GM23338 (cell line): ENCODE results near the gene ANO1. TPM values are rescaled to one million over a fixed set of nuclear protein-coding genes. Genes with fewer than 3 reads are reported as not detected.
A peak's percentile ranks its signal among the peaks of the same experiment; 100 is the strongest.
"Not testable (repeated sequence)": the region's sequence is repeated elsewhere in the genome, so short reads cannot be mapped to it uniquely, and the experiment has no call there.

Experiments
- ATAC-seq: fragments of 200-7000 bp; cut with Tn5 transposase; 3 replicates; pipeline ENCODE4 v1.9.1; 2020
- DNase-seq: peaks from one replicate; pipeline ENCODE4 v3.0.0-alpha.2; 2015; ENCODE audit warnings: low spot score
- H2AFZ ChIP-seq: fragments of 200-600 bp; sonication (generic); 2 replicates; pipeline ENCODE4 v1.8.0; 2016; ENCODE audit warnings: antibody characterized with exemption, mild to moderate bottlenecking, moderate library complexity
- H3F3A ChIP-seq: fragments of 200-600 bp; sonication (generic); replicated peaks from 2 replicates; pipeline ENCODE4 v1.8.0; 2017; ENCODE audit warnings: antibody characterized with exemption, mixed run types, low read depth
- H3K27ac ChIP-seq: fragments of 200-600 bp; sonication (generic); 2 replicates; pipeline ENCODE4 v1.6.1; 2016; ENCODE audit warnings: low read depth
- H3K27me3 ChIP-seq: fragments of 200-600 bp; sonication (generic); 2 replicates; pipeline ENCODE4 v1.8.0; 2016; ENCODE audit warnings: mild to moderate bottlenecking, mixed run types, moderate library complexity; ENCODE audit not compliant: insufficient read depth
- H3K36me3 ChIP-seq: fragments of 200-600 bp; sonication (generic); 2 replicates; pipeline ENCODE4 v1.8.0; 2016; ENCODE audit warnings: mild to moderate bottlenecking; ENCODE audit not compliant: insufficient read depth
- H3K4me1 ChIP-seq: fragments of 200-600 bp; sonication (generic); 2 replicates; pipeline ENCODE4 v1.8.0; 2016; ENCODE audit warnings: mild to moderate bottlenecking, moderate library complexity; ENCODE audit not compliant: insufficient read depth
- H3K4me2 ChIP-seq: fragments of 200-600 bp; sonication (generic); 2 replicates; pipeline ENCODE4 v1.7.1; 2017; ENCODE audit warnings: mixed run types
- H3K4me3 ChIP-seq: fragments of 200-600 bp; sonication (generic); 2 replicates; pipeline ENCODE4 v1.6.1; 2016; ENCODE audit warnings: mixed run types
- H3K79me2 ChIP-seq: fragments of 200-600 bp; sonication (generic); replicated peaks from 2 replicates; pipeline ENCODE4 v1.8.0; 2017; ENCODE audit warnings: mild to moderate bottlenecking; ENCODE audit not compliant: insufficient read depth
- H3K9me2 ChIP-seq: fragments of 200-600 bp; sonication (generic); 2 replicates; pipeline ENCODE4 v1.8.0; 2017; ENCODE audit not compliant: insufficient read depth
- H4K20me1 ChIP-seq: fragments of 200-600 bp; sonication (generic); replicated peaks from 2 replicates; pipeline ENCODE4 v1.8.0; 2017; ENCODE audit warnings: mild to moderate bottlenecking; ENCODE audit not compliant: insufficient read depth
- H3K27ac Mint-ChIP-seq: 2 replicates; pipeline ENCODE4 v1.8.0; 2020; ENCODE audit warnings: inconsistent platforms, mild to moderate bottlenecking, moderate library complexity, mixed read lengths
- H3K27me3 Mint-ChIP-seq: 3 replicates; pipeline ENCODE4 v1.8.0; 2022; ENCODE audit warnings: low read depth, mild to moderate bottlenecking, moderate library complexity, mixed read lengths, inconsistent platforms; ENCODE audit not compliant: insufficient read depth, poor library complexity
- H3K36me3 Mint-ChIP-seq: 3 replicates; pipeline ENCODE4 v1.8.0; 2021; ENCODE audit warnings: low read depth, mild to moderate bottlenecking, inconsistent platforms, moderate library complexity, mixed read lengths
- H3K4me1 Mint-ChIP-seq: 3 replicates; pipeline ENCODE4 v1.8.0; 2020; ENCODE audit warnings: mild to moderate bottlenecking, inconsistent platforms, mixed read lengths
- H3K4me3 Mint-ChIP-seq: 3 replicates; pipeline ENCODE4 v1.8.0; 2021; ENCODE audit warnings: moderate library complexity, mild to moderate bottlenecking, inconsistent platforms, mixed read lengths
- H3K9me3 Mint-ChIP-seq: 3 replicates; pipeline ENCODE4 v1.8.0; 2020; ENCODE audit warnings: moderate library complexity, mild to moderate bottlenecking, inconsistent platforms, mixed read lengths
- CREB1 ChIP-seq: fragments of 250-450 bp; sonication (Bioruptor Pico); IDR thresholded peaks from 2 replicates; pipeline ENCODE4 v1.5.0; 2020; ENCODE audit warnings: low read depth, mild to moderate bottlenecking, moderate library complexity
- EZH2 ChIP-seq: fragments of 200-600 bp; sonication (generic); IDR thresholded peaks from one replicate; pipeline ENCODE4 v1.8.0; 2017; ENCODE audit warnings: antibody characterized with exemption, mild to moderate bottlenecking, low read depth; ENCODE audit not compliant: unreplicated experiment
- EZH2phosphoT487 ChIP-seq: fragments of 200-600 bp; sonication (generic); IDR thresholded peaks from one replicate; pipeline ENCODE4 v1.8.1; 2018; ENCODE audit warnings: antibody characterized with exemption; ENCODE audit not compliant: unreplicated experiment
- JUNB ChIP-seq: IDR thresholded peaks from one replicate; pipeline ENCODE4 v1.6.1; 2016; ENCODE audit warnings: antibody characterized with exemption; ENCODE audit not compliant: unreplicated experiment
- REST ChIP-seq: IDR thresholded peaks from one replicate; pipeline ENCODE4 v1.6.1; 2018; ENCODE audit warnings: antibody characterized with exemption; ENCODE audit not compliant: unreplicated experiment
- STAT1 ChIP-seq: IDR thresholded peaks from one replicate; pipeline ENCODE4 v1.6.1; 2016; ENCODE audit warnings: antibody characterized with exemption; ENCODE audit not compliant: unreplicated experiment
- ZNF114 ChIP-seq: fragments of 250-450 bp; sonication (Bioruptor Pico); IDR thresholded peaks from 2 replicates; pipeline ENCODE4 v1.5.0; 2020; ENCODE audit warnings: mild to moderate bottlenecking, moderate library complexity
- ZNF331 ChIP-seq: fragments of 250-450 bp; sonication (Bioruptor Pico); IDR thresholded peaks from 2 replicates; pipeline ENCODE4 v1.5.0; 2020; ENCODE audit warnings: low read depth, mild to moderate bottlenecking, moderate library complexity
- ZNF462 ChIP-seq: fragments of 250-450 bp; sonication (Bioruptor Pico); IDR thresholded peaks from 2 replicates; pipeline ENCODE4 v1.5.0; 2020; ENCODE audit warnings: mild to moderate bottlenecking, moderate library complexity
- polyA plus RNA-seq: library from polyadenylated mRNA; unstranded; fragments of >200 nt; fragmentation: Nextera tagmentation; extraction: Ambion mirVana; gene quantifications from 2 replicates; pipeline ENCODE4 v1.2.1, GENCODE V29; 2016
- total RNA-seq: library from RNA; depleted of rRNA; stranded (reverse); fragments of >200 nt; shearing (Covaris generic); gene quantifications from 2 replicates; pipeline ENCODE4 v1.2.3, GENCODE V29; 2014
- TF ChIP-seq, protein P1 (sequence below), 2 experiments: fragments of 200-600 bp in 1 of 2; sonication (generic) in 1 of 2; conservative IDR thresholded peaks; 2 replicates each; pipeline versions ENCODE4 v1.5.1 to v1.6.1; 2016 to 2017; ENCODE audit warnings: antibody characterized with exemption in 2 of 2, low read depth in 2 of 2, mild to moderate bottlenecking in 2 of 2, moderate library complexity in 1 of 2

ANO1 gene
- total and polyA plus RNA-seq, 2 experiments from 2014 or later: 1.4 to 3.4 TPM

- TF ChIP-seq ZNF114 (CRISPR knock-in tag) (no peak), ZNF462 (CRISPR knock-in tag) (no peak), EZH2phosphoT487 (no peak), EZH2 (no peak), CREB1 (CRISPR knock-in tag) (no peak), REST (no peak), ZNF331 (CRISPR knock-in tag) (no peak), STAT1 (no peak), JUNB (no peak)
- TF ChIP-seq, protein P1, sequence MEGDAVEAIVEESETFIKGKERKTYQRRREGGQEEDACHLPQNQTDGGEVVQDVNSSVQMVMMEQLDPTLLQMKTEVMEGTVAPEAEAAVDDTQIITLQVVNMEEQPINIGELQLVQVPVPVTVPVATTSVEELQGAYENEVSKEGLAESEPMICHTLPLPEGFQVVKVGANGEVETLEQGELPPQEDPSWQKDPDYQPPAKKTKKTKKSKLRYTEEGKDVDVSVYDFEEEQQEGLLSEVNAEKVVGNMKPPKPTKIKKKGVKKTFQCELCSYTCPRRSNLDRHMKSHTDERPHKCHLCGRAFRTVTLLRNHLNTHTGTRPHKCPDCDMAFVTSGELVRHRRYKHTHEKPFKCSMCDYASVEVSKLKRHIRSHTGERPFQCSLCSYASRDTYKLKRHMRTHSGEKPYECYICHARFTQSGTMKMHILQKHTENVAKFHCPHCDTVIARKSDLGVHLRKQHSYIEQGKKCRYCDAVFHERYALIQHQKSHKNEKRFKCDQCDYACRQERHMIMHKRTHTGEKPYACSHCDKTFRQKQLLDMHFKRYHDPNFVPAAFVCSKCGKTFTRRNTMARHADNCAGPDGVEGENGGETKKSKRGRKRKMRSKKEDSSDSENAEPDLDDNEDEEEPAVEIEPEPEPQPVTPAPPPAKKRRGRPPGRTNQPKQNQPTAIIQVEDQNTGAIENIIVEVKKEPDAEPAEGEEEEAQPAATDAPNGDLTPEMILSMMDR (conservative IDR thresholded peaks at IDR 0.05; ENCODE audit: low read depth in 2 of 2): no peak
- H3K4me3 ChIP-seq: no peak overlapping the region
- no peaks in the 10 kb centered on the region for H3K79me2 ChIP-seq
- H3K27me3 ChIP-seq: no peaks in the 10 kb centered on the region
- no peaks in the 10 kb centered on the region for H3K9me2 ChIP-seq
- peak; percentile 23; the same call in 2 of the 3 replicates for ATAC-seq
- no peak overlapping the region for H3K27ac ChIP-seq
- peaks cover 33% of the 10 kb centered on the region for H3K9me3 Mint-ChIP-seq
- H4K20me1 ChIP-seq: no peaks in the 10 kb centered on the region; the same call in 1 of the 2 replicates
- no peaks in the 10 kb centered on the region for H3K36me3 ChIP-seq
- H3K27ac Mint-ChIP-seq: no peak overlapping the region
- no peak overlapping the region for H3K4me2 ChIP-seq
- DNase-seq: no peak
- H3K27me3 Mint-ChIP-seq: peaks cover 8% of the 10 kb centered on the region
- H3K4me3 Mint-ChIP-seq: no peak overlapping the region
- 0 out of 2 replicates have a peak overlapping the region, but pooled peaks have one; percentile 38 for H2AFZ ChIP-seq
- H3K4me1 ChIP-seq: no peaks in the 10 kb centered on the region
- peaks cover 6% of the 10 kb centered on the region; the same call in 1 of the 3 replicates for H3K4me1 Mint-ChIP-seq
- H3F3A ChIP-seq: no peaks in the 10 kb centered on the region
- peaks cover 16% of the 10 kb centered on the region for H3K36me3 Mint-ChIP-seq
Observed at GRCh38 chr11:70034740-70035365, 43.3 kb upstream of the ANO1 start.

DNA sequence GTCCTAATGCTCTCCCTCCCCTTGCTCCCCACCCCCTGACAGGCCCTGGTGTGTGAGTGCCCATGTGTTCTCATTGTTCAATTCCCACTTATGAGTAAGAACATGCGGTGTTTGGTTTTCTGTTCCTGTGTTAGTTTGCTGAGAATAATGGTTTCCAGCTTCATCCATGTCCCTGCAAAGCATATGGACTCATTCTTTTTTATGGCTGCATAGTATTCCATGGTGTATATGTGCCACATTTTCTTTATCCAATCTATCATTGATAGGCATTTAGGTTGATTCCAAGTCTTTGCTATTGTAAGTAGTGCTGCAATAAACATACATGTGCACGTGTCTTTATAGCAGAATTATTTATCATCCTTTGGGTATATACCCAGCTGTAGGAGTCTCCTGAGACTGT is 42.5 kb upstream of the ANO1 start:
- H3K27ac ChIP-seq, DNase-seq, H3K79me2 ChIP-seq, H4K20me1 ChIP-seq, H3K4me1 Mint-ChIP-seq, H3K27me3 Mint-ChIP-seq, H3K9me2 ChIP-seq, H3K4me3 Mint-ChIP-seq, H3K36me3 ChIP-seq, H3K4me2 ChIP-seq, H3K4me3 ChIP-seq, H3F3A ChIP-seq, H3K27ac Mint-ChIP-seq, H3K4me1 ChIP-seq, ATAC-seq, H2AFZ ChIP-seq, H3K27me3 ChIP-seq: not testable (repeated sequence)
- peaks cover 40% of the 10 kb centered on the region for H3K9me3 Mint-ChIP-seq
- peaks cover 19% of the 10 kb centered on the region for H3K36me3 Mint-ChIP-seq
